HEK293 (cell line): ENCODE measurements around the gene KDM4B.

Experiments used
- SETDB1 ChIP-seq: IDR thresholded peaks from one replicate; pipeline ENCODE4 v1.6.1; 2017; ENCODE audit warnings: mild to moderate bottlenecking, low read length, moderate library complexity, mixed read lengths; ENCODE audit not compliant: insufficient read length
- ZBTB21 ChIP-seq: fragments of 450-650 bp; formaldehyde crosslinking; IDR thresholded peaks from 2 replicates; pipeline ENCODE4 v1.5.1; 2017; ENCODE audit warnings: missing biosample characterization, missing genetic modification characterization
- ZNF146 ChIP-seq: fragments of 450-650 bp; formaldehyde crosslinking; IDR thresholded peaks from 2 replicates; pipeline ENCODE4 v1.5.1; 2016; ENCODE audit warnings: missing biosample characterization, missing genetic modification characterization
- ZNF274 ChIP-seq, 2 experiments: fragments of 200-500 bp in 1 of 2; fragments of 450-650 bp in 1 of 2; sonication (Bioruptor generic) in 1 of 2; formaldehyde crosslinking in 1 of 2; IDR thresholded peaks; 2 replicates each; pipeline versions ENCODE4 v1.5.1 to v1.6.1; 2014 to 2016; ENCODE audit warnings: borderline replicate concordance in 1 of 2, inconsistent platforms in 1 of 2, low read length in 1 of 2, missing biosample characterization in 1 of 2, missing genetic modification characterization in 1 of 2
- ZNF510 ChIP-seq: fragments of 450-650 bp; formaldehyde crosslinking; IDR thresholded peaks from 2 replicates; pipeline ENCODE4 v1.5.1; 2018; ENCODE audit warnings: mild to moderate bottlenecking, missing genetic modification characterization, missing biosample characterization; ENCODE audit not compliant: insufficient replicate concordance
- TF ChIP-seq, protein P1 (sequence below): fragments of 450-650 bp; formaldehyde crosslinking; IDR thresholded peaks from 2 replicates; pipeline ENCODE4 v1.5.1; 2016; ENCODE audit warnings: missing biosample characterization, missing genetic modification characterization
- TF ChIP-seq, protein P2 (sequence below): sonication (generic); formaldehyde crosslinking; IDR thresholded peaks from 2 replicates; pipeline ENCODE4 v1.8.1; 2022; ENCODE audit warnings: mild to moderate bottlenecking, moderate library complexity, missing genetic modification reagents
- TF ChIP-seq, protein P3 (sequence below): fragments of 450-650 bp; formaldehyde crosslinking; IDR thresholded peaks from 2 replicates; pipeline ENCODE4 v1.5.1; 2016; ENCODE audit warnings: missing biosample characterization, missing genetic modification characterization

DNA sequence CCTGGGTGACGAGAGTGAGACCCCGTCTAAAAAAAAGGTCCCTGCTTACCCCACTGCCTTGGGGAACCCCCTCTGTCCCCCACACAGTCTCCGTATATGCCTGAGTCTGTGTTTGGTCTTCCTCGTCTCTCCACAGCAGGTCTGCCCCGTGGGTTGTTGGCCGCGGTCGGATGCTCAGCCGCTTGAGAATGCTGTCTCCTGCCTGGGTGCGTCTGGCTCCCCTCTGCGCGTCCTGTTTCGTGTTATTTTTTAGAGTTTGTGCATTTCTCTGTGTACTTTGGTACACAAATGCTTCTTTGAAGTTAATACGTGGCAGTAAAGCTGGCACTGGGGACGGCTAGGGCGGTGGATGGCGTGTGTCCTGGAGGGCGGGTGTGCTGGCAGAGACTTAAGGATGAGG, 34.9 kb downstream of the KDM4B start:
- TF ChIP-seq, protein P1, sequence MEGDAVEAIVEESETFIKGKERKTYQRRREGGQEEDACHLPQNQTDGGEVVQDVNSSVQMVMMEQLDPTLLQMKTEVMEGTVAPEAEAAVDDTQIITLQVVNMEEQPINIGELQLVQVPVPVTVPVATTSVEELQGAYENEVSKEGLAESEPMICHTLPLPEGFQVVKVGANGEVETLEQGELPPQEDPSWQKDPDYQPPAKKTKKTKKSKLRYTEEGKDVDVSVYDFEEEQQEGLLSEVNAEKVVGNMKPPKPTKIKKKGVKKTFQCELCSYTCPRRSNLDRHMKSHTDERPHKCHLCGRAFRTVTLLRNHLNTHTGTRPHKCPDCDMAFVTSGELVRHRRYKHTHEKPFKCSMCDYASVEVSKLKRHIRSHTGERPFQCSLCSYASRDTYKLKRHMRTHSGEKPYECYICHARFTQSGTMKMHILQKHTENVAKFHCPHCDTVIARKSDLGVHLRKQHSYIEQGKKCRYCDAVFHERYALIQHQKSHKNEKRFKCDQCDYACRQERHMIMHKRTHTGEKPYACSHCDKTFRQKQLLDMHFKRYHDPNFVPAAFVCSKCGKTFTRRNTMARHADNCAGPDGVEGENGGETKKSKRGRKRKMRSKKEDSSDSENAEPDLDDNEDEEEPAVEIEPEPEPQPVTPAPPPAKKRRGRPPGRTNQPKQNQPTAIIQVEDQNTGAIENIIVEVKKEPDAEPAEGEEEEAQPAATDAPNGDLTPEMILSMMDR (tag by site-specific recombination): no peak
- TF ChIP-seq ZNF510 (tag by site-specific recombination) (no peak), ZNF146 (tag by site-specific recombination) (no peak), ZBTB21 (tag by site-specific recombination) (no peak), ZNF274 (IDR thresholded peaks at IDR 0.05; ENCODE audit: low read length) (no peak), ZNF274 (tag by site-specific recombination; IDR thresholded peaks at IDR 0.05; ENCODE audit: borderline replicate concordance) (no peak), SETDB1 (no peak)
- TF ChIP-seq, protein P2, sequence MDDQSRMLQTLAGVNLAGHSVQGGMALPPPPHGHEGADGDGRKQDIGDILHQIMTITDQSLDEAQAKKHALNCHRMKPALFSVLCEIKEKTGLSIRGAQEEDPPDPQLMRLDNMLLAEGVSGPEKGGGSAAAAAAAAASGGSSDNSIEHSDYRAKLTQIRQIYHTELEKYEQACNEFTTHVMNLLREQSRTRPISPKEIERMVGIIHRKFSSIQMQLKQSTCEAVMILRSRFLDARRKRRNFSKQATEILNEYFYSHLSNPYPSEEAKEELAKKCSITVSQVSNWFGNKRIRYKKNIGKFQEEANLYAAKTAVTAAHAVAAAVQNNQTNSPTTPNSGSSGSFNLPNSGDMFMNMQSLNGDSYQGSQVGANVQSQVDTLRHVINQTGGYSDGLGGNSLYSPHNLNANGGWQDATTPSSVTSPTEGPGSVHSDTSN: no peak
- TF ChIP-seq, protein P3, sequence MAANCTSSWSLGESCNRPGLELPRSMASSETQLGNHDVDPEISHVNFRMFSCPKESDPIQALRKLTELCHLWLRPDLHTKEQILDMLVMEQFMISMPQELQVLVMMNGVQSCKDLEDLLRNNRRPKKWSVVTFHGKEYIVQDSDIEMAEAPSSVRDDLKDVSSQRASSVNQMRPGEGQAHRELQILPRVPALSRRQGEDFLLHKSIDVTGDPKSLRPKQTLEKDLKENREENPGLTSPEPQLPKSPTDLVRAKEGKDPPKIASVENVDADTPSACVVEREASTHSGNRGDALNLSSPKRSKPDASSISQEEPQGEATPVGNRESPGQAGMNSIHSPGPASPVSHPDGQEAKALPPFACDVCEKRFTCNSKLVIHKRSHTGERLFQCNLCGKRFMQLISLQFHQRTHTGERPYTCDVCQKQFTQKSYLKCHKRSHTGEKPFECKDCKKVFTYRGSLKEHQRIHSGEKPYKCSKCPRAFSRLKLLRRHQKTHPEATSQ (tag by site-specific recombination): no peak
